ENCODE measurements around the gene CPLANE2.
"Not testable (repeated sequence)": the region's sequence is repeated elsewhere in the genome, so short reads cannot be mapped to it uniquely, and the experiment has no call there.

CPLANE2 gene

GRCh38 chr1:16213544-16213943 lies 23.4 kb downstream of the CPLANE2 start:
- H3K36me3 Mint-ChIP-seq, CTCF ChIA-PET, H3K27ac Mint-ChIP-seq, H3K9me3 Mint-ChIP-seq, H3K4me3 Mint-ChIP-seq, DNase-seq: not testable (repeated sequence)
- H3K4me1 Mint-ChIP-seq = peaks cover 29% of the 10 kb centered on the region
- H3K27me3 Mint-ChIP-seq = peaks cover 37% of the 10 kb centered on the region

- Mint-ChIP-seq H3K4me1 (peaks cover 24% of the 10 kb centered on the region), H3K27ac (no peak overlapping the region), H3K9me3 (no peaks in the 10 kb centered on the region), H3K36me3 (no peaks in the 10 kb centered on the region), H3K4me3 (no peak overlapping the region), H3K27me3 (peaks cover 37% of the 10 kb centered on the region)
- CTCF ChIA-PET = interaction anchor here (1.4 kb wide), 1 partner anchor 25 kb away, joined by 4 read pairs; no protein-coding TSS in a partner anchor
- no peak for DNase-seq
Observed at GRCh38 chr1:16213013-16213412, 24.0 kb downstream of the CPLANE2 start.

GRCh38 chr1:16212251-16212961 lies 24.6 kb downstream of the CPLANE2 start, which contains the start of gene ARHGEF19:
Gene ARHGEF19, minus strand, starts transcription at chr1:16212652. Its CDS starts 3,598 bp downstream, at chr1:16209054.
- no peaks in the 10 kb centered on the region for H3K36me3 Mint-ChIP-seq
- H3K9me3 Mint-ChIP-seq = no peaks in the 10 kb centered on the region
- no peak within 1 kb of the TSS for H3K4me3 Mint-ChIP-seq
- peaks cover 37% of the 10 kb centered on the region for H3K27me3 Mint-ChIP-seq
- DNase-seq = no peak
- CTCF ChIA-PET = interaction anchor here (1.4 to 1.9 kb wide), 4 partner anchors 25 to 140 kb away, joined by 3 to 9 read pairs (median 4); partner anchors contain the start of gene FBXO42
- H3K4me1 Mint-ChIP-seq = peaks cover 19% of the 10 kb centered on the region
- H3K27ac Mint-ChIP-seq = no peak within 1 kb of the TSS

GRCh38 chr1:16211824-16212223 lies 25.2 kb downstream of the CPLANE2 start:
- DNase-seq = no peak
- Mint-ChIP-seq H3K4me3 (no peak overlapping the region), H3K36me3 (no peaks in the 10 kb centered on the region), H3K4me1 (peaks cover 16% of the 10 kb centered on the region), H3K27ac (no peak overlapping the region), H3K9me3 (no peaks in the 10 kb centered on the region), H3K27me3 (peaks cover 37% of the 10 kb centered on the region)
- CTCF ChIA-PET = interaction anchor here (1.4 to 1.9 kb wide), 4 partner anchors 26 to 140 kb away, joined by 3 to 9 read pairs (median 4); partner anchors contain the start of gene FBXO42

GRCh38 chr1:16210581-16210980 lies 26.4 kb downstream of the CPLANE2 start:
- CTCF ChIA-PET = interaction anchor here (1.5 to 1.9 kb wide), 2 partner anchors 34 to 142 kb away, joined by 3 to 9 read pairs; partner anchors contain the start of gene FBXO42
- Mint-ChIP-seq H3K9me3 (no peaks in the 10 kb centered on the region), H3K27me3 (peaks cover 26% of the 10 kb centered on the region), H3K36me3 (no peaks in the 10 kb centered on the region), H3K4me3 (no peak overlapping the region), H3K27ac (no peak overlapping the region), H3K4me1 (peaks cover 11% of the 10 kb centered on the region)
- DNase-seq = no peak

- H3K27ac Mint-ChIP-seq = no peak overlapping the region
- no peak overlapping the region for H3K4me3 Mint-ChIP-seq
- DNase-seq = no peak
- no peaks in the 10 kb centered on the region for H3K9me3 Mint-ChIP-seq
- peaks cover 24% of the 10 kb centered on the region for H3K27me3 Mint-ChIP-seq
- CTCF ChIA-PET = no interaction called here
- H3K4me1 Mint-ChIP-seq = peaks cover 15% of the 10 kb centered on the region
- peaks cover under 1% of the 10 kb centered on the region for H3K36me3 Mint-ChIP-seq
Observed at GRCh38 chr1:16209847-16210407, 27.1 kb downstream of the CPLANE2 start.

GRCh38 chr1:16209132-16209846 lies 27.7 kb downstream of the CPLANE2 start:
- H3K27ac Mint-ChIP-seq = no peak overlapping the region
- CTCF ChIA-PET = no interaction called here
- DNase-seq = no peak
- peaks cover 2% of the 10 kb centered on the region for H3K36me3 Mint-ChIP-seq
- H3K4me1 Mint-ChIP-seq = peaks cover 19% of the 10 kb centered on the region
- H3K4me3 Mint-ChIP-seq = peak overlapping the region; percentile 29
- H3K9me3 Mint-ChIP-seq = no peaks in the 10 kb centered on the region
- peaks cover 20% of the 10 kb centered on the region for H3K27me3 Mint-ChIP-seq

- H3K4me1 Mint-ChIP-seq = peaks cover 19% of the 10 kb centered on the region
- no peak for DNase-seq
- H3K27ac Mint-ChIP-seq = peak overlapping the region; percentile 40
- CTCF ChIA-PET = interaction anchor here (0.6 to 0.9 kb wide), 2 partner anchors 9 to 53 kb away, joined by 3 read pairs; partner anchors contain the start of gene EPHA2
- no peak overlapping the region for H3K4me3 Mint-ChIP-seq
- H3K27me3 Mint-ChIP-seq = peaks cover 20% of the 10 kb centered on the region
- H3K36me3 Mint-ChIP-seq = peaks cover 2% of the 10 kb centered on the region
- no peaks in the 10 kb centered on the region for H3K9me3 Mint-ChIP-seq
Observed at GRCh38 chr1:16208270-16208987, 28.6 kb downstream of the CPLANE2 start.

- Mint-ChIP-seq H3K4me1 (peaks cover 19% of the 10 kb centered on the region), H3K9me3 (no peaks in the 10 kb centered on the region), H3K4me3 (peak overlapping the region; percentile 86), H3K36me3 (peaks cover 5% of the 10 kb centered on the region), H3K27ac (peak overlapping the region; percentile 99), H3K27me3 (peaks cover 15% of the 10 kb centered on the region)
- CTCF ChIA-PET = interaction anchor here (0.6 to 1.5 kb wide), 4 partner anchors 10 to 52 kb away, joined by 3 to 6 read pairs (median 3); partner anchors contain the start of gene EPHA2
- DNase-seq = peak; percentile 44
Observed at GRCh38 chr1:16207318-16208269, 29.4 kb downstream of the CPLANE2 start.

- H3K27me3 Mint-ChIP-seq = peaks cover 6% of the 10 kb centered on the region
- CTCF ChIA-PET = interaction anchor here (1.3 to 1.5 kb wide), 3 partner anchors 37 to 157 kb away, joined by 3 to 6 read pairs (median 4); no protein-coding TSS in a partner anchor
- H3K4me1 Mint-ChIP-seq = peaks cover 19% of the 10 kb centered on the region
- H3K9me3 Mint-ChIP-seq = no peaks in the 10 kb centered on the region
- peaks cover 5% of the 10 kb centered on the region for H3K36me3 Mint-ChIP-seq
- H3K4me3 Mint-ChIP-seq = peak overlapping the region; percentile 86
- H3K27ac Mint-ChIP-seq = peak overlapping the region; percentile 99
- DNase-seq = peak; percentile 97
Observed at GRCh38 chr1:16206547-16207317, 30.3 kb downstream of the CPLANE2 start.

- Mint-ChIP-seq H3K9me3 (no peaks in the 10 kb centered on the region), H3K4me1 (peaks cover 19% of the 10 kb centered on the region), H3K4me3 (peak overlapping the region; percentile 86), H3K27ac (peak overlapping the region; percentile 99), H3K36me3 (peaks cover 5% of the 10 kb centered on the region), H3K27me3 (no peaks in the 10 kb centered on the region)
- CTCF ChIA-PET = interaction anchor here (1.3 to 1.5 kb wide), 4 partner anchors 12 to 158 kb away, joined by 3 to 6 read pairs (median 5); no protein-coding TSS in a partner anchor
- DNase-seq = no peak
Observed at GRCh38 chr1:16205891-16206546, 31.0 kb downstream of the CPLANE2 start.

- Mint-ChIP-seq H3K9me3 (no peaks in the 10 kb centered on the region), H3K4me1 (peaks cover 19% of the 10 kb centered on the region), H3K36me3 (peaks cover 5% of the 10 kb centered on the region), H3K27ac (no peak overlapping the region), H3K4me3 (no peak overlapping the region), H3K27me3 (no peaks in the 10 kb centered on the region)
- DNase-seq = no peak
- CTCF ChIA-PET = interaction anchor here (0.6 to 7.5 kb wide), 9 partner anchors 12 to 160 kb away, joined by 3 to 53 read pairs (median 4); partner anchors contain the start of gene CPLANE2
Observed at GRCh38 chr1:16205334-16205671, 31.7 kb downstream of the CPLANE2 start.

Data from activated naive CD4-positive, alpha-beta T cell treated with anti-CD3 and anti-CD28 coated beads, Interleukin-2, amount 10 ng/mL, durations not matched to agents 7 days and 5 days (primary cell).